ENCODE data around the gene TNFSF9. TPM values are rescaled to one million over a fixed set of nuclear protein-coding genes. Genes with fewer than 3 reads are reported as not detected.

TNFSF9 gene
- total and polyA plus RNA-seq, 11 donors = 0.08 to 0.77 (median 0.22) TPM; not detected in 5

DNA sequence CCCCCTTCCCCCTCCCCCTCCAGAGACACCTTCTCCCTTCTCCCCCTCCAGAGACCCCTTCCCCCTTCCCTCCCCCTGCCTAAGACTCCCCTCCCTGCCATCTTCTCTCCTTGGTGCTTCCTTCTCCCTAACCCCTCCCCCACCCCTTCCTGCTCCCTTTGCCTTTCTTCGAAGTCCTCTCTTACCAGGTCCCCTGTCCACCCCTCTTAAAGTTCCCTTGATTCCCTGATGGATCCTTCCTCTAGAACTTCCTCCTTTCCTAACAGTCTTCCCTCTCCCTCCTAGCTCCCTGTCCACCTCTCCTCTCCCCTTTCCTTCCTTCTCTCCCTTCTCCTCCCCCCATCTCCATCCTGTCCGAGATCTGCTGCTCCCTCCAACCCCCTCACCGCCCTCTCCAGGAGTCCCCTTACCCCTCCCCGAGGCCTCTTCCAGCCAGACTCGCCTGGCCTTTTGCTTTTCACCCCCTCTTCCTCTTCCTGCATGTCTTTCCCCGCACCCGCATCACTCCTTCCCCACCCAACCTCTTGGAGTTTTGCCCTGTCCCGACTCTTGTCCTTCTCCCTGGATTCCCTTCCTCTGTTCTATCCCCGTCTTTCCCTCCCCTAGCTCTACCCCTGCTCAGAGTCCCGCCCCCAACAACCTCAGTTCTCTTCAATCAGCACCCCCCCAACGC is 3.1 kb downstream of the TNFSF9 start:
- H3K36me3 ChIP-seq = no peaks in the 10 kb centered on the region
- H3K27me3 ChIP-seq = peaks cover 8 to 44% (median 19%) of the 10 kb centered on the region in 9 donors
- no peaks in the 10 kb centered on the region for H3K9me3 ChIP-seq
- DNase-seq = no peak
- no peak overlapping the region for H3K4me3 ChIP-seq
- intact Hi-C loops (cut with DNase I) = no loop called here
- peaks cover 0 to 48% (median 25%) of the 10 kb centered on the region in 12 donors for H3K4me1 ChIP-seq
- ATAC-seq = no peak
- H3K27ac ChIP-seq = no peak overlapping the region
- TF ChIP-seq, protein P1, sequence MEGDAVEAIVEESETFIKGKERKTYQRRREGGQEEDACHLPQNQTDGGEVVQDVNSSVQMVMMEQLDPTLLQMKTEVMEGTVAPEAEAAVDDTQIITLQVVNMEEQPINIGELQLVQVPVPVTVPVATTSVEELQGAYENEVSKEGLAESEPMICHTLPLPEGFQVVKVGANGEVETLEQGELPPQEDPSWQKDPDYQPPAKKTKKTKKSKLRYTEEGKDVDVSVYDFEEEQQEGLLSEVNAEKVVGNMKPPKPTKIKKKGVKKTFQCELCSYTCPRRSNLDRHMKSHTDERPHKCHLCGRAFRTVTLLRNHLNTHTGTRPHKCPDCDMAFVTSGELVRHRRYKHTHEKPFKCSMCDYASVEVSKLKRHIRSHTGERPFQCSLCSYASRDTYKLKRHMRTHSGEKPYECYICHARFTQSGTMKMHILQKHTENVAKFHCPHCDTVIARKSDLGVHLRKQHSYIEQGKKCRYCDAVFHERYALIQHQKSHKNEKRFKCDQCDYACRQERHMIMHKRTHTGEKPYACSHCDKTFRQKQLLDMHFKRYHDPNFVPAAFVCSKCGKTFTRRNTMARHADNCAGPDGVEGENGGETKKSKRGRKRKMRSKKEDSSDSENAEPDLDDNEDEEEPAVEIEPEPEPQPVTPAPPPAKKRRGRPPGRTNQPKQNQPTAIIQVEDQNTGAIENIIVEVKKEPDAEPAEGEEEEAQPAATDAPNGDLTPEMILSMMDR (IDR thresholded peaks at IDR 0.05) = no peak
- no peak for TF ChIP-seq POLR2A (IDR thresholded peaks at IDR 0.05)
- WGBS, 4 donors = 16 to 26% (median 23%) methylated on average over 11 of the region's 11 CpGs

- no peaks in the 10 kb centered on the region for H3K9me3 ChIP-seq
- H3K27me3 ChIP-seq = peaks cover 8 to 50% (median 19%) of the 10 kb centered on the region in 9 donors
- DNase-seq (no peak), ATAC-seq (no peak)
- intact Hi-C loops (cut with DNase I) = no loop called here
- no peak overlapping the region for H3K27ac ChIP-seq
- no peaks in the 10 kb centered on the region for H3K36me3 ChIP-seq
- WGBS, 4 donors = 56 to 66% (median 66%) methylated on average over 19 to 40 of the region's 40 CpGs
- TF ChIP-seq, protein P1 (IDR thresholded peaks at IDR 0.05) = no peak
- TF ChIP-seq POLR2A (IDR thresholded peaks at IDR 0.05) = no peak
- H3K4me1 ChIP-seq = peaks cover 0 to 41% (median 18%) of the 10 kb centered on the region in 12 donors
- no peak overlapping the region for H3K4me3 ChIP-seq
Measured at GRCh38 chr19:6534451-6535093, 3.7 kb downstream of the TNFSF9 start.

DNA sequence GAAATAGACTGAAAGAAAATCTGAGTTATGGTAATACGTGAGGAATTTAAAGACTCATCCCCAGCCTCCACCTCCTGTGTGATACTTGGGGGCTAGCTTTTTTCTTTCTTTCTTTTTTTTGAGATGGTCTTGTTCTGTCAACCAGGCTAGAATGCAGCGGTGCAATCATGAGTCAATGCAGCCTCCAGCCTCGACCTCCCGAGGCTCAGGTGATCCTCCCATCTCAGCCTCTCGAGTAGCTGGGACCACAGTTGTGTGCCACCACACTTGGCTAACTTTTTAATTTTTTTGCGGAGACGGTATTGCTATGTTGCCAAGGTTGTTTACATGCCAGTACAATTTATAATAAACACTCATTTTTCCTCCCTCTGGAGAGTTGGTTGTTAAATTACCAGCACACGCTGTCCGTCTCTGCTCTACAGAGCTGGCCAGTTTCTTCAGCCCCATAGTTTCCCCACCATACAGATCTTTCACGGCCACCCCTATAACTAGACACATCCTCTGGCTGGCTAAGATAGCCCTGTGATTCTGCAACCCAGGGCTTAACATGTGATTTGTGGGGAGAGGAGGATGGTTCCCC is 4.8 kb downstream of the TNFSF9 start:
- intact Hi-C loops (cut with DNase I) = no loop called here
- no peak for DNase-seq
- TF ChIP-seq, protein P1 (IDR thresholded peaks at IDR 0.05) = no peak
- TF ChIP-seq POLR2A (IDR thresholded peaks at IDR 0.05) = no peak
- Histone ChIP-seq H3K4me1 (peaks cover 0 to 31% (median 9%) of the 10 kb centered on the region in 12 donors), H3K36me3 (no peaks in the 10 kb centered on the region), H3K4me3 (no peak overlapping the region), H3K27ac (no peak overlapping the region), H3K9me3 (no peaks in the 10 kb centered on the region), H3K27me3 (peaks cover 8 to 51% (median 19%) of the 10 kb centered on the region in 9 donors)
- no peak for ATAC-seq
- WGBS, 4 donors = 91 to 95% (median 93%) methylated on average over 10 of the region's 10 CpGs

DNA sequence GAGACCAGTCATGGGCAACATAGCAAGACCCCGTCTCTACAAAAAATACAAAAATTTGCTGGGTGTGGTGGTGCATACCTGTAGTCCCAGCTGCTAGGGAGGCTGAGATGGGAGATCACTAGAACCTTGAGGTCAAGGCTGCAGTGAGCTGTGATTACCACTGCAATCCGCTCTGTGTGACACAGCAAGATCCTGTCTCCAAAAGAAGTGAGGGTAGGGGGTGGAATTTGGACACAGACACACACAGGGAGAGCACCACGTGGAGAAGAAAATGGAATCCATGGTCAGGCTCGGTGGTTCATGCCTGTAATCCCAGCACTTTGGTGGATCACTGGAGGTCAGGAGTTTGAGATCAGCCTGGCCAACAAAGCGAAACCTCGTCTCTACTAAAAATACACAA is 8.7 kb downstream of the TNFSF9 start:
- Histone ChIP-seq H3K4me3 (no peak overlapping the region), H3K9me3 (no peaks in the 10 kb centered on the region), H3K27me3 (peaks cover 0 to 35% (median 5%) of the 10 kb centered on the region in 9 donors), H3K36me3 (no peaks in the 10 kb centered on the region), H3K4me1 (peaks cover 0 to 13% (median 0%) of the 10 kb centered on the region in 12 donors), H3K27ac (no peak overlapping the region)
- no peak for ATAC-seq
- no peak for DNase-seq
- no peak for TF ChIP-seq POLR2A (IDR thresholded peaks at IDR 0.05)
- TF ChIP-seq, protein P1 (IDR thresholded peaks at IDR 0.05) = no peak
- 80 to 86% (median 84%) methylated on average over 6 of the region's 6 CpGs for WGBS, 4 donors
- intact Hi-C loops (cut with DNase I) = no loop called here

All from heart left ventricle (tissue), 16 donors.